ENCODE measurements around the gene AQR. TPM values are rescaled to one million over a fixed set of nuclear protein-coding genes. Genes with fewer than 3 reads are reported as not detected.
"Not testable (repeated sequence)": the region's sequence is repeated elsewhere in the genome, so short reads cannot be mapped to it uniquely, and the experiment has no call there.

AQR gene
- total RNA-seq, 1 experiment from 2014 or later: 30.7 TPM

GRCh38 chr15:34933432-34933975 is 36.0 kb downstream of the AQR start:
- no peaks in the 10 kb centered on the region for H3K4me1 ChIP-seq (ENCODE audit: control insufficient read depth in 1 of 2, insufficient read depth in 2 of 2, low read length in 2 of 2)
- no peak overlapping the region for H3K9ac ChIP-seq (ENCODE audit: low read length)
- H3K27ac ChIP-seq (ENCODE audit: low read depth, low read length): no peak overlapping the region
- no peak overlapping the region for H3K4me2 ChIP-seq (ENCODE audit: low read length)
- H3K4me3 ChIP-seq (replicated peaks in 1 of 2; ENCODE audit: low read depth in 1 of 2, low read length in 2 of 2): no peak overlapping the region
- no peaks in the 10 kb centered on the region for H3K79me2 ChIP-seq (ENCODE audit: insufficient read depth, low read length)
- no peaks in the 10 kb centered on the region for H3K27me3 ChIP-seq (ENCODE audit: insufficient read depth, low read length)
- peaks cover 34 to 37% of the 10 kb centered on the region in 2 experiments for H3K36me3 ChIP-seq (ENCODE audit: control insufficient read depth in 1 of 2, insufficient read depth in 2 of 2, low read length in 2 of 2)
- ATAC-seq: no peak
- intact Hi-C loops (cut with micrococcal nuclease): no loop called here
- no peak overlapping the region for H2AFZ ChIP-seq (ENCODE audit: low read depth, low read length, poor library complexity, severe bottlenecking)
- ChIA-PET POLR2A (no interaction called here), CTCF (interaction anchor here (2.1 kb wide), 1 partner anchor 13 kb away, joined by 5 read pairs; no protein-coding TSS in a partner anchor), RAD21 (ENCODE audit: low non-redundant PET in 1 of 2, low total read pairs in 2 of 2, uncharacterized antibody in 2 of 2, unreplicated experiment in 2 of 2) (no interaction called here)
- no peaks in the 10 kb centered on the region for H3K9me3 ChIP-seq (ENCODE audit: control insufficient read depth in 1 of 2, insufficient read depth in 1 of 2, low read depth in 1 of 2, low read length in 2 of 2)
- no TSS peak for BruUV-seq (replicated peaks)
- DNase-seq (ENCODE audit: low read depth, low spot score): no peak
- TF ChIP-seq EZH2 (IDR thresholded peaks at IDR 0.05) (no peak), POLR2A (IDR thresholded peaks at IDR 0.05; ENCODE audit: borderline replicate concordance, extremely low read depth, insufficient read depth, insufficient read length) (no peak), EGR1 (IDR thresholded peaks at IDR 0.05; ENCODE audit: low read depth) (no peak), POLR2AphosphoS5 (IDR thresholded peaks at IDR 0.05; ENCODE audit: low read depth, low read length) (no peak), SIN3A (IDR thresholded peaks at IDR 0.05; ENCODE audit: low read depth) (no peak), MAX (IDR thresholded peaks at IDR 0.05) (no peak), JUND (IDR thresholded peaks at IDR 0.05) (no peak)
- H4K20me1 ChIP-seq (ENCODE audit: insufficient read depth): no peaks in the 10 kb centered on the region
- H3K9me2 ChIP-seq (ENCODE audit: insufficient read depth): no peaks in the 10 kb centered on the region

DNA sequence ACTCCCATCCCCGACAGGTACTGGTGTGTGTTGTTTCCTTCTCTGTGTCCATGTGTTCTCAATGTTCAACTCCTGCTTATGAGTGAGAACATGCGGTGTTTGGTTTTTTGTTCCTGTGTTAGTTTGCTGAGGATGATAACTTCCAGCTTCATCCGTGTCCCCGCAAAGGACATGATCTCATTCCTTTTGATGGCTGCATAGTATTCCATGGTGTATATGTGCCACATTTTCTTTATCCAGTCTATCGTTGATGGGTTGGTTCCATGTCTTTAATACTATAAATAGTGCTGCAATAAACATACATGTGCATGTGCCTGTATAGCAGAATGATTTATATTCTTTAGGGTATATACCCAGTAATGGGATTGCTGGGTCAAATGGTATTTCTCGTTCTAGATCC is 41.2 kb downstream of the AQR start:
- H3K27ac ChIP-seq (ENCODE audit: low read depth, low read length); H3K79me2 ChIP-seq (ENCODE audit: insufficient read depth, low read length); H3K4me2 ChIP-seq (ENCODE audit: low read length); H4K20me1 ChIP-seq (ENCODE audit: insufficient read depth); intact Hi-C loops (cut with micrococcal nuclease); H3K9me3 ChIP-seq (ENCODE audit: control insufficient read depth in 1 of 2, insufficient read depth in 1 of 2, low read depth in 1 of 2, low read length in 2 of 2); H3K4me1 ChIP-seq (ENCODE audit: control insufficient read depth in 1 of 2, insufficient read depth in 2 of 2, low read length in 2 of 2); H3K9me2 ChIP-seq (ENCODE audit: insufficient read depth); DNase-seq (ENCODE audit: low read depth, low spot score); H3K27me3 ChIP-seq (ENCODE audit: insufficient read depth, low read length); POLR2A ChIA-PET; H3K9ac ChIP-seq (ENCODE audit: low read length); CTCF ChIA-PET; RAD21 ChIA-PET (ENCODE audit: low non-redundant PET in 1 of 2, low total read pairs in 2 of 2, uncharacterized antibody in 2 of 2, unreplicated experiment in 2 of 2); H3K4me3 ChIP-seq (replicated peaks in 1 of 2; ENCODE audit: low read depth in 1 of 2, low read length in 2 of 2); ATAC-seq; H2AFZ ChIP-seq (ENCODE audit: low read depth, low read length, poor library complexity, severe bottlenecking): not testable (repeated sequence)
- peaks cover 25 to 26% of the 10 kb centered on the region in 2 experiments; a peak in 3 of 4 replicates for H3K36me3 ChIP-seq (ENCODE audit: control insufficient read depth in 1 of 2, insufficient read depth in 2 of 2, low read length in 2 of 2)
- TSS peak; percentile 27 for BruUV-seq (replicated peaks)
